HG03039 (cell line): ENCODE measurements around the gene CUX1.
"Not testable (repeated sequence)": the region's sequence is repeated elsewhere in the genome, so short reads cannot be mapped to it uniquely, and the experiment has no call there.

Source experiments
- ATAC-seq: cut with Tn5 transposase; IDR thresholded peaks from one replicate; pipeline ENCODE4 v1.9.1; 2021; ENCODE audit warnings: mild to moderate bottlenecking, moderate library complexity; ENCODE audit not compliant: unreplicated experiment

Gene CUX1

GRCh38 chr7:101913247-101913721 lies 95.9 kb downstream of the CUX1 start:
- ATAC-seq: no peak

- no peak for ATAC-seq
These were observed 96.4 kb downstream of the CUX1 start for GRCh38 chr7:101913851-101914250.

- ATAC-seq: no peak
These were observed 97.6 kb downstream of the CUX1 start for GRCh38 chr7:101915000-101915399.

DNA sequence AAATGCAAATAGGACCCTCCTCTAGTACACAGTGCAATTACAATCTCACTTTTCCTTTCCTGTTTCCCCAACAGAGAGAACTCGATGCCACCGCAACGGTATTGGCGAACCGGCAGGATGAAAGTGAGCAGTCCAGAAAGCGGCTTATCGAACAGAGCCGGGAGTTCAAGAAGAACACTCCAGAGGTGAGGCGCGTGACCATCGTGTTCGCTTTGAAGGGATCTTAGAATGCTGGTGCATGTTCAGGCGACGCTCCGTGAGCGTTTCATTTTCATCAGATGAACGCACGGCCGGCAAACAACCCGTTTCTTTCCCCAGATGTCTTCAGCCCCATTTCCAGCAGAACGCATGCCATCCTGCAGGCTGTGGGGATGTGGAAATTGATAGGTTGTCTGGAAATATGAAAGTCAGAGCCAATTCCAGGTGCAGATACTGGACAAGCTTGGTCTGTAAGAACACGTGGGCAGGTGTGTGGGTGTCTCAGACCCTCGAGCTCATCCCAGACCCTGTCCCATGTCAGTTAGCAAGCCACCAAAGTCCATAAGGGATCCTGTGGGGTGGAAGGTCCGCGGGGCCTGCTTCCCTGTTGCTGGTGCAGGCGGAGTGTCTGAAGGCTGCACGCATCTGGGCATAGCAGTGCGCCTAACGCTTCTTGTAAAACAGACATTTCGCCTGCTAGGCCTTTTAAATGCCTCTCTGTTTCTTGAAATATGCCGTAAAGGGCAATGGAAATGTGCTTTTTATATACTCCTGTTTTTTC lies 98.8 kb downstream of the CUX1 start:
- no peak for ATAC-seq

DNA sequence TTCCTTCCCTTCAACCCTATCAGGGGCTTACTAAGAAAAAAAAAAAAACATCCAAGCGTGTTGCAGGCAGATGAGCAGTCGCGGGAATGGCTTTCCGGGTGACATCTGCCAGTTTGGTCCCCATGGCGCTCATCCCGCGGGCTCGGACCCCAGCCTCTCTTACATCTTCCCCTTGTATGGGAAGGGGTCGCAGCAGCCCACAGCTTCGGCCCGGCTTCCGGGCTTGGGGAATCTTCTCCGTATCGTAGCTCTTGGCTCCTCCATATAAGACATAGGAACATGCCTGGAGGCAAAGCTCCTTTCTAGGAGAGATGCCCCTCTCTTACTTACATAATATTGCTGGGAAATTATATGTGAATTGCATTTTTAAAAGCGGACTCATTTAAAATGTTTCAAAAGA lies 99.5 kb downstream of the CUX1 start:
- ATAC-seq: no peak

DNA sequence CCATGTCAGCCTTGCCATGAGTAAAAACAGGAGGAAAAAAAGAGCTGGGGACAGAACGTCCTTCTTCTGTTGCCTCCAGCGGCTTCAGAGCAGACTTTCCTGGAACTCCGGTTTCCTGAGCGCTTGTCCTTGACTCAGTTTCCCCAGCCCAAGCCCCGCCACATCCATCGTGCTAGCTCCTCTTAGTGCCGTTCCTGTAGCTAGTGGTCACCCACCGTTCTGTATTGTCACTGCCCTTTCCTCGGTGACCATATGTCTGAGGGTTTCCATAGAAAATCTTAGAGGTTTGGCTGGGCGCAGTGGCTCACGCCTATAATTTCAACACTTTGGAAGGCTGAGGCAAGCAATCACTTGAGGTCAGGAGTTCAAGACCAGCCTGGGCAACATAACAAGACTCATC lies 100.1 kb downstream of the CUX1 start:
- ATAC-seq: no peak

DNA sequence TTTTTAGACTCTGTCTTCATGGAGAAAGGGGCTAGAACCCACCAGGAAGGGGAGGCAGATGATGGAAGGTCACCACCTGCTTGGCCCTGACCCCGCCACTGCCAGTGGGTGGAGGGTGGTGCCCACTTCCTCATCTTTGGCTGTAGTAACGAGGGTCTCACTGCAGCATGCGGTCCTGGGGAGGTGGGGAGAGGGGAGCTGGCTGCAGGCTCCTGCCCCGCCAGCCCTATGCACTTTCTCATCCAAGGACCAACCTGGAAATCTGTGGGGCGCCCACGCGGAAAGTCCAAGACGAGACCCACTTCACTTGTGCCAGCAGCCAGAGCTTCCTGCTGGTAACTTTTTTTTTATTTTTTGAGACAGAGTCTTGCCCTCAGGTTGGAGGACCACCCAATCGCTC lies 101.0 kb downstream of the CUX1 start:
- ATAC-seq: no peak

- ATAC-seq: no peak
These were observed 102.1 kb downstream of the CUX1 start for GRCh38 chr7:101919363-101920115.

DNA sequence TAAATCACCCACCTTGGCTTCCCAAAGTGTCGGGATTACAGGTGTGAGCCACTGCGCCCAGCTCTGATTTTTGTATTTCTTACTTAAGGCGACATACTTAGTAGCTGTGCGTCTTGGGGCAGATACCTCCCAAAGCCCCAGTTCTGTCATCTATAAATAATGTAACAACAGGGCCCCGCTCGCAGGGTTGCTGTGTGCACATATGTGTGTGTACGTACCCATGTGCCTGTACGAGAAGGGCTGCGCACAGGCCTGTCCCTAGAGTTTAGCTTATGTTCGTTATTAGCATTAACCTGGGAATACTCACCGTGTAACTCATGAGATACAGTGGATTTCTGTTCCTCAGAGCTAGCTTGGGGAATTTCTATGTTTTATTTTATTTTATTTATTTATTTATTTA lies 103.6 kb downstream of the CUX1 start:
- no peak for ATAC-seq

DNA sequence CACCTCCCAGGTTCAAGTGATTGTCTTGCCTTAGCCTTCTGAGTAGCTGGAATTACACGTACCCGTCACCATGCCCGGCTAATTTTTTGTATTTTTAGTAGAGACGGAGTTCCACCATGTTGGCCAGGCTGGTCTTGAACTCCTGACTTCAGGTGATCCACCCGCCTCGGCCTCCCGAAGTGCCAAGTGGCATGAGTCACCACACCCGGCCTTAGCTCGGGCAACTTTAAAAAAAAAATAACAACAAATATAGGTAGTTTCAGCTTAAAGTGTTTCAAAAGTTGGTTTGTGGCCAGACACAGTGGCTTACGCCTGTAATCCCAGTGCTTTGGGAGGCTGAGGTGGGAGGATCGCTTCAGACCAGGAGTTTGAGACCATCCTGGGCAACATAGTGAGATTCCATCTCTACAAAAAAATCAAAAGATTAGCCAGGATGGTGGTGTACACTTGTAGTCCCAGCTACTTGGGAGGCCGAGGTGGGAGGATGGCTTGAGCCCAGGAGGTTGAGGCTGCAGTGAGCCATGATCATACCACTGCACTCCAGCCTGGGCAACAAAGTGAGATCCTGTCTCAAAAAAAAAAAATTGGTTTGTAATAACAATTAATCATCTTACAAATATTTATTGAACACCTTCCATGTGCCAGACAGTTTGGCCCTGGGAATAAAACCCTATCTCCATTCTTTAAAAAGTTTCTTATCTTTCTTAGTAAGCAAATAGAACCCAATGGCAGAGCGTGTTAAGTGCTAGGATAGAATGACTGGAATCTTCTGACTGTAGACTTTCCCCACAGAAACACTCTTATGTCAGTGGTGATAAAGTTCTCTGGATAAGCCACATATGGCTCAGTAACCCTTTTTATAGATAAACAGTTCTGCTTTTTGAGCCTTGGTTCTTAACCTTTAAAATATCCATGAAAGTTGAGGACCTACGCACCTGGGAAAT lies 104.4 kb downstream of the CUX1 start:
- ATAC-seq: not testable (repeated sequence)

DNA sequence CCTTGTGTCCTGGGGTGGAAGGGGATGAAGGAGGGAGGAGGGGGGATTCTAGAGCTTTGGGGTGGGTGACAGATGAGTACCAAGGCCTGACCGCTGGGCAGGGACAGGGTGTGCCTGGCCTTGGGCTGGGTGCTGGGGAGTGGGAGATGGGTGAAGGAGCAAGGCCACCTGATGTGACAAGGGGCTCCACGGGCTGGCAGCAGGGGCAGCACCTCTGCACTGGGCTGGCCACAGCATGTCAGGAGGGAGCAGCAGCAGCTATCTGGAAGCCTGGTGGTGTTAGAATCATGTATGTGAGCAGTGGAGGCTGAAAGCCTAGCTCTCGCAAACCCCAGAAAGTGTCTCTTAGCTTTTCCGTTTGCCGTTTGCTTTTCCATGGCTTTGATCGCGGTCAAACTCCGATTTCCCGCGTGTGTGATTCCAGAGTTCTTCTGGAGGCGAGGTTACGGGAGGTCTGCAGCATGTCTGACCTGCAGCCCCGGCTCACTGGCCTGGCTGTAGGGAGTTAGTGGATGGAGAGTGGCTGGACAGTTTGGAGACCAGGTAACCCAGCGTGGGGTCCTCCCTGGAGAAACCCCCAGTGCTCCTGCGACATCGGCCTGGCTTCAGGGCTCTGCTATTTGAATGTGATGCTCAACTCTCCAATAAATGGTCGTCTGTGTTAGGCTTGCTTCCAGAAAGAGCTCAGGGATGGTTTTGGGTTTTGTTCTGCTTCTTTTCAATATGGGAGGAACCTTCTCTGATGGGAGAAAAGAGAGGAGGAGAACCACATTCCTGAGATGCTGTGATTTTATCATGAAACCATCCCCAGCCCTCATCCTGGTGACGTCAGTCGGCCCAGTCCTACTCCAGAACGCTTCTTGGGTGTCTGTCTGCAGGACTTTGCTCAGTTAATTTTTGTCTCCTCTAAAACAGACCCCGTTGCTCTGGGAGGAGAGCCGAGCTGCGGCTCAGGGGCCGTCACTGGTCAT lies 105.5 kb downstream of the CUX1 start:
- no peak for ATAC-seq

GRCh38 chr7:101923602-101923985 lies 106.2 kb downstream of the CUX1 start:
- no peak for ATAC-seq

- no peak for ATAC-seq
These were observed 106.7 kb downstream of the CUX1 start for GRCh38 chr7:101924171-101924570.

- no peak for ATAC-seq
These were observed 108.8 kb downstream of the CUX1 start for GRCh38 chr7:101926265-101926664.

GRCh38 chr7:101927389-101927788 lies 110.0 kb downstream of the CUX1 start:
- no peak for ATAC-seq

GRCh38 chr7:101927802-101928201 lies 110.4 kb downstream of the CUX1 start:
- no peak for ATAC-seq

DNA sequence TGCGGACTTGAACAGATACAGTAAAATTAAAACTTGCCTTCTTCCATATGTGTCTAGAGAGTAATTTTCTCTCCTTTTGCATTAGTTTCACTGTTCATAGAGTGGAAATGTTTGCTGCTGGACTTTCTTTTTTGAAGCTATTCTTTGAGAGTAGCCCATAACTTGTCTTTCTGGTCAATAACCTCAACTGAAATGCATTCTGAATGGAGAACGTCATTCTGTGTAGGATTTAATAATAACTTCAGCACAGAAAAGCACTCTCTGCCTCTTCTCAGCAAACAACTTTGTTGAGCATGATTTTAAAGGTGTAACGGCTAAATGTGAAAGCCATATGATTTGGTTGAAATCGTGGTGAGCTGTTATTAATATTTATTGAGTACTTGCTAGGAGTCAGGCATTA lies 111.8 kb downstream of the CUX1 start:
- ATAC-seq: no peak

DNA sequence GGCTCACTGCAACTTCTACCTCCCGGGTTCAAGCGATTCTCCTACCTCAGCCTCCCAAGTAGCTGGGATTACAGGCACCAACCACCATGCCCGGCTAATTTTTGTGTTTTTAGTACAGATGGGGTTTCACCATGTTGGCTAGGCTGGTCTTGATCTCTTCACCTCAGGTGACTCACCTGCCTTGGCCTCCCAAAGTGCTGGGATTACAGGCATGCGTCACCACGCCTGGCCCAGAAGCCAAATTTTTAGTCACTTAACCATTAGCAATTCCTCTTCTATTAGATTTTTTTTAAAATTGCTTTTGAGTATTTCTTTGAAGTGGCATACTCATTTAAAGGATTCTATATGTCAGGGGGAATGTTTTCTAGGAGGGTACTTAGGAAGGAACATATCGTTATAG lies 112.5 kb downstream of the CUX1 start:
- not testable (repeated sequence) for ATAC-seq

DNA sequence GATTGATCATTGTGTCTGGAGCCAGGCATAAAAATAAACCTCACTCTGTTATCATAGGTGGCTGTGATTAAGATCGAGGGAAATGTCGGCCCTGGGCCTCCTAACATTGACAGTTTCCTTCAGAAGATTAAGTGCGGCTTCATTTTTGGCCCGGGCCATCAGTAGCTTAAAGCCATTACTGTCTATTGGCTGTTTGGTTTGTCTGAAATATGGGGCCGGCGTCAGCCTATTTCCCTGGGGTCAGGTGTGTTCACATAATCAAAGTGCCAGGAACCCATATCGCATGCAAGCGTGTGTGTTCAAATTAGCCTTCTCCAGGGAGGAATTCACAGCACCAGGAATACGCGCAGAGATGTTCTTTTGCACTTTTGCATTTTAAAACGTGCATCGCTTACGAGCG lies 114.7 kb downstream of the CUX1 start:
- no peak for ATAC-seq

- no peak for ATAC-seq
These were observed 115.6 kb downstream of the CUX1 start for GRCh38 chr7:101933028-101933427.
